Fibroblast of mammary gland (primary cell): ENCODE measurements around the gene FGF2.
A peak's percentile ranks its signal among the peaks of the same experiment; 100 is the strongest.

ENCODE experiments used
- DNase-seq: peaks from one replicate; pipeline ENCODE4 v3.0.0-alpha.2; 2010; ENCODE audit warnings: low read depth
- H3K4me3 ChIP-seq: 2 replicates; pipeline ENCODE4 v1.5.1; 2011; ENCODE audit warnings: low read depth, mild to moderate bottlenecking, low read length, moderate library complexity; ENCODE audit not compliant: control insufficient read depth
- CTCF ChIP-seq: conservative IDR thresholded peaks from 2 replicates; pipeline ENCODE4 v1.5.1; 2011; ENCODE audit warnings: low read depth, low read length, inconsistent platforms; ENCODE audit not compliant: control insufficient read depth, insufficient read depth

FGF2 gene

GRCh38 chr4:122920473-122920872 lies 93.8 kb downstream of the FGF2 start:
- H3K4me3 ChIP-seq, result no peak overlapping the region
- no peak for TF ChIP-seq CTCF
- DNase-seq, result no peak

GRCh38 chr4:122921300-122921699 lies 94.7 kb downstream of the FGF2 start:
- peak overlapping the region; percentile 96 for H3K4me3 ChIP-seq
- DNase-seq, result no peak
- TF ChIP-seq CTCF, result no peak

- H3K4me3 ChIP-seq, result peak within 1 kb of the TSS; percentile 96
- no peak for TF ChIP-seq CTCF
- DNase-seq, result peak; percentile 74
Observed at GRCh38 chr4:122921971-122922876, 95.6 kb downstream of the FGF2 start, which contains the start of gene NUDT6. Gene NUDT6 (minus strand): TSS chr4:122922597. CDS start chr4:122922572, 25 bp downstream.

- TF ChIP-seq CTCF, result no peak
- H3K4me3 ChIP-seq, result peak overlapping the region; percentile 96
- peak; percentile 84 for DNase-seq
Observed at GRCh38 chr4:122922877-122923511, 96.4 kb downstream of the FGF2 start.

- TF ChIP-seq CTCF, result no peak
- H3K4me3 ChIP-seq, result no peak overlapping the region
- DNase-seq, result no peak
Observed at GRCh38 chr4:122928930-122929329, 102.3 kb downstream of the FGF2 start.

GRCh38 chr4:122930862-122931261 lies 104.2 kb downstream of the FGF2 start:
- no peak overlapping the region for H3K4me3 ChIP-seq
- peak; percentile 47 for TF ChIP-seq CTCF
- peak; percentile 34 for DNase-seq
